ENCODE measurements around the gene PEX5.
A peak's percentile ranks its signal among the peaks of the same experiment; 100 is the strongest.
"Not testable (repeated sequence)": the region's sequence is repeated elsewhere in the genome, so short reads cannot be mapped to it uniquely, and the experiment has no call there.

The PEX5 gene

DNA sequence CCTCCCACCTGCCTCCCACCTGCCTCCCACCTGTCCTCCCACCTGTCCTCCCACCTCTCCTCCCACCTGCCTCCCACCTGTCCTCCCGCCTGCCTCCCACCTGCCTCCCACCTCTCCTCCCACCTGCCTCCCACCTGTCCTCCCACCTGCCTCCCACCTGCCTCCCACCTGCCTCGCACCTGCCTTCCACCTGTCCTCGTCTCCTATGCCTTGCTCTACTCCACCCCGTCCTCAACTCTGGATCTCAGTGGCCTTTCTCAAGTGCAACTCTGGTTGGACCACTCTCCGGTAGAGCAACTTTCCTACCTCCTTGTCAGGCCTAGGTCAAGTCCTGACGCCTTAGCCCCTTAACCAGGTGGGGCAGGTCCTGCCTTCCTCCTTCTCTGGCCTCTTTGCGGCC is 29.3 kb upstream of the PEX5 start:
- DNase-seq (ENCODE audit: low read depth): no peak

GRCh38 chr12:7161327-7161726 is 28.2 kb upstream of the PEX5 start:
- DNase-seq (ENCODE audit: low read depth): no peak

DNA sequence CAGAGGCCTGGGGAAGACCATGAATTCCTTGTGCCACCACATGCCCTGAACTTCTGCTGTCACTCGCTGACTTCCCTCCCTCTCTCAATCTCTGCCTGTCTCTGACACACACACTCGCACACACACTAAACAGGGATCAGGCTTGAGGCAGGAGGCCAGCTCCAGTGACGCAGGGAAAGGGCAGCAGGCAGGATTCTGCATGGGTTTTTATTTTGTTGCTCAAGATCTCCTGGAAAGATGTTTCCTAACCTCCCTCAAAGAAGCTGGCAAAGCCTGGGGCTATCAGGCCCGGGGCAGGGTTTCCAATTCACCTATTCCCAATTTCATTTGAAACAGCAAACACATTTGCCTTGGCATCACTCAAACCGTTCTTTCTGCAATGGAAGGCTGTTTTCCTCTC is 27.7 kb upstream of the PEX5 start:
- no peak for DNase-seq (ENCODE audit: low read depth)

DNA sequence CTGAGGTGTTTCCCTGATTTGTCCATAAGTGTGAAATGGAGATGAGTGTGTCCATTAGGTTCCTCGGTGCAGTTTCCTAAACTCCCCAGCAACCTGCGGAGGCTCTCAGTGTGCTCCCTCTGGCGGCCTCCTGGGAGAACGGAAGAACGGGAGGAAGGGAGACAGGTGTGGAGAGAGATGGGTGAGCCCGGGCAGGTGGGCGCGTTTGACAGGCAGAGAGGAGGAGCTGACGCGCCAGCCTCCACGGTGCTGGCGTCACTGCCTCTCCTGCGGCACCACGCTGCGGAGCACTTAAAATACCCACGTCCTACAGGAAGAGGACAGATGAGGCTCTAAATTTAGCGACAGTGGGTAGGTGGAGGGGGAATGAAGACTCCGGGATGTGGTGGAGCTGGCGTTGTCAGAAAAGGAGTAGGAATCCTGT is 26.8 kb upstream of the PEX5 start:
- DNase-seq (ENCODE audit: low read depth): peak; percentile 4

DNA sequence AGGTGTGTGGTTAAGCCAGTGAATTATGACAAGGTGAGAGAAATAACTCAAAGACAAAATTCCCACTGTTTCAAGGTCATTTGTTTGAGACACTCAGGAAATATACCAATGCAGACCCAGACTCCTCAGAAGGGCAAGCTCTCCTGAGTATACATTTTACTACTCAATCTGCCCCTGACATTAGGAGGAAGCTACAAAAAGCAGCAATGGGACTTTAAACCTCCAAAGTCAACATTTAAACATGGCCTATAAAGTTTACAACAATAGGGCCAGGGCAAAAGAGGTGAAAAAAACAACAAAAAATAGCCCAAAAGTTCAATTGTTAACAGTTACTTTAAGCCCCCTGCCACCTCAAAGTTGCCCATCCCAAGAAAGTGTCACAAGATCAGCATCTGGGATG is 19.5 kb upstream of the PEX5 start:
- DNase-seq (ENCODE audit: low read depth): no peak

- no peak for DNase-seq (ENCODE audit: low read depth)
Measured at GRCh38 chr12:7171854-7172253, 17.6 kb upstream of the PEX5 start.

DNA sequence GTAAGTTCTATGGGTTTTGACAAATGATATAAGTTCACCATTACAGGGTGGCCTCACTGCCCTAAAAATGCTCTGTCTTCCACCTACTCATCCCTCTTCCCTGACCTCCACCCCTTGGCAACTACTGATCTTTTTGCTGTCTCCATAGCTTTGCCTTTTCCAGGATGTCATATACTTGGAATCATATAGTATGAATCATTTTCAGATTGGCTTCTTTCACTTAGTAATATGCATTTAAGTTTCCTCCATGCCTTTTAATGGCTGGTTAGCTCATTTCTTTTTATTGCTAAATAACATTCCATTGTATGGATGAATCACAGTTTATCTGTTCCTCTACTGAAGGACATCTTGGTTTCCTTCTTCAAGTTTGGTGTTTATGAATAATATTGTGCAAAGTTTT is 14.0 kb upstream of the PEX5 start:
- DNase-seq (ENCODE audit: low read depth): no peak

DNA sequence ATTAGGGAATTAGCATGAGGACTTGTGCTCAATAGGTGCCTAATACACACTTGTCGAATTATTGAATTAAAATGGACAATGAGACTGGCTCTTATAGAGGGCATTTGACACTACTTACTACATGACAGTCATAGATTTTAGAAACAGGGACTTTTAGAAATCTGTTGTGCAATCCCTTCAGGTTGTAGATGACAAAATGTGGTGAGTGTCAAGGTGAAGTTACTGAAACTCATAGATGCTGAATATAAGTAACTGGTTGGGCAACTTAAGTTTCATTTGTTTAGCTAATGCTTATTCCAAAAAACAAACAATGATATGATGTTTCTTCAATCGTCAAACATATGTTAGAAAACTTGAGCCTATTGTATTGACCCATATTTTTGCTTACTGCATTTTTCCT is 12.9 kb upstream of the PEX5 start:
- no peak for DNase-seq (ENCODE audit: low read depth)

GRCh38 chr12:7178481-7178880 is 11.0 kb upstream of the PEX5 start:
- no peak for DNase-seq (ENCODE audit: low read depth)

- no peak for DNase-seq (ENCODE audit: low read depth)
Measured at GRCh38 chr12:7180685-7181084, 8.8 kb upstream of the PEX5 start.

GRCh38 chr12:7186058-7186457 is 3.4 kb upstream of the PEX5 start:
- DNase-seq (ENCODE audit: low read depth): not testable (repeated sequence)

DNA sequence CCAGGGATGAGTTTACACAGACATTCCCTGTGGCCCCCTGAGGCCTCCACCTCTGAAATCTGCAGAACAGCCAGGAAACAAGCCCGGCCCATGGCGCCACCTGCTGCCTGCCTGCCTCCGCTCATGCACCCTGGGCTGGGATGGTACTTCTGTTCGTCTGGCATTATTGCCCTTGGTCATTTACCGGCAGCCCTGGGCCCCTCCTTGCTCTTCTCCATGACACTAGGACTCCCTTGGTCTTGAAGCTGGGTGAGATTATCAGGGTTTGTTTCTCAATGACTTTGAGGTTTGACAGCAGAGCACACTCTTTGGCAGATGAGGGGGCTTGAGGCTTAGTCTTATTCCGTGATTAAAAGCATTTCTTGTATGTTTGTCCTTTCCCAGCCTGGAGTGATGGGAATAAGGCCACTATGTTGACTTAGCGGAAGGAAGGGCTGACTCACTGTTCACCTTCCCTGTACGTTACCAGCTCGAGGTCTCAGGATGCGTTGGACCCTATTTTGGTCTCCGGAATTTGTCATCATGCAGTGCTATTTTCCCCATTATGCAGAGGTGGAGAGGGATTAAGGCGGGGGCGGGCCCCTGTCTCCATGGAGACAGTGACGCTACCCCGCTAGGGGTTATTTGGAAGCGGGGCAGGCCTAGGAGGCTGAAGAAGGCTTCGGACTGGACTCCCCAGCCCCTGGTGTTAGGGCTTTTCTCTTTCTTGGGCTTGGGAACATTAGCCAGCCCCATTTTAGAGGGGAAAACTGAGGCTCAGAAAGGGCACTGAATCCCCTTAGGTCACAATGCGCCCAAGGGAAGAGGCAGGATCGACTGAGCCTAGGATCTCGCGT is 706 bp upstream of the PEX5 start:
- peak; percentile 41 for DNase-seq (ENCODE audit: low read depth)

DNA sequence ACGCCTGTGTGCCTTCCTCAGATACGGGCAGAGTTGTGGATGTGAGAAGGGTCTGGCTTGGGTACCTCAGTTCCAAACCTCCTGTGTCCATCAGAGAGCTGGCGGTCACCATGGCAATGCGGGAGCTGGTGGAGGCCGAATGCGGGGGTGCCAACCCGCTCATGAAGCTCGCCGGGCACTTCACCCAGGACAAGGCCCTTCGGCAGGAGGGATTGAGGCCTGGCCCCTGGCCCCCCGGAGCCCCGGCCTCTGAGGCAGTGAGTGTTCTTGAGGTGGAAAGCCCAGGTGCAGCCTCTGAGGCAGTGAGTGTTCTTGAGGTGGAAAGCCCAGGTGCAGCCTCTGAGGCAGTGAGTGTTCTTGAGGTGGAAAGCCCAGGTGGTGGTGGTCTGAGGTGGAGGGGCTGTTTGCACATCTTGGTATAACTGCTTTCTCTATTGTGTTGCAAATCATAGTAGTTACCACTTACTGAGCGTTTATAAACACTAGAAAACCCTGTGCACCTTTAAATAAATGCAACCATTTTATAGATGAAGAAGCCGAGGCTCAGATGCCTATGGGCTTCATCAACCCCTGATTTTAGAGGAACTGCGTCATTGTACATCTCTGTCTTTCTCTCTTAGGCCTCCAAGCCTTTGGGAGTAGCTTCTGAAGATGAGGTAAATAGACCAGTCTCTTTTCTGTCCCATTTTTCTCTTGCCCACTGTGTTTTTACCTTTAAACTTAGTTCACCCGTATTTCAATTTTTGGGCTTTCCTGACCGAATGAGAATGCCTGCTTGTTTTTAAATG is 976 bp downstream of the PEX5 start:
- peak; percentile 1 for DNase-seq (ENCODE audit: low read depth)

GRCh38 chr12:7193674-7194073 is 4.2 kb downstream of the PEX5 start:
- no peak for DNase-seq (ENCODE audit: low read depth)

GRCh38 chr12:7197841-7198240 is 8.4 kb downstream of the PEX5 start:
- no peak for DNase-seq (ENCODE audit: low read depth)

DNA sequence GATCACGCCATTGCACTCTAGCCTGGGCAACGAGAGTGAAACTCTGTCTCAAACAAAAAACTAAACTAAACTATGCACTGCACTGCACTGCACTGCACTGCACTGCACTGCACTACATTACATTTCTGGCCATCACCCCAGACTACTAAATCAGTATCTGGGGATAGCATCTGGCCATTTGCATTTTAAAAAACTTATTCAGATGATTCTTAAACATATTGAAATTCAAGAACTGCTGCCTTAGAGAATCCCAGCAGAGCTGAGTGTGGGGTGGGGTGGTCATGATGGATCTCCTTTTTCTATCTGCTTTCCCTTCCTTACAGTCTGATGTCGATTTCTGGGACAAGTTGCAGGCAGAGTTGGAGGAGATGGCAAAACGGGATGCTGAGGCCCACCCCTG is 13.6 kb downstream of the PEX5 start:
- no peak for DNase-seq (ENCODE audit: low read depth)

DNA sequence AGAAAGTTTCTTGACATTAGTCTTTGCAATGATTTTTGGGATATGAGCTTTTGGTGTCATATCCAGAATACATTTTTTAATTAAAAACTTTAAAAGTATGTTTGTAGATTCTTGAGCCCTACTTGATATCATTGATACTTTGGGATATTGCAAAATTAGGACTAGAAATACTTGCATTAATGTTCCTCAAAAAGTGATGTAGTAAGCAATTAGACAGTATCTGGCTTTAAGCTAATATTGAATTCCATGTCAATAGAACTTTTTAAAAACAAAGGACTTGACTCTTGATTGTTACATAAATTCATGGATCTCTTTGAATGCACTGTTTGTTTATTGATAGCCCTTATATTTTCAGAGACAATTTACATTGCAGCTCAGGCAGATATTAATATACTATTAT is 15.6 kb downstream of the PEX5 start:
- DNase-seq (ENCODE audit: low read depth): no peak

DNA sequence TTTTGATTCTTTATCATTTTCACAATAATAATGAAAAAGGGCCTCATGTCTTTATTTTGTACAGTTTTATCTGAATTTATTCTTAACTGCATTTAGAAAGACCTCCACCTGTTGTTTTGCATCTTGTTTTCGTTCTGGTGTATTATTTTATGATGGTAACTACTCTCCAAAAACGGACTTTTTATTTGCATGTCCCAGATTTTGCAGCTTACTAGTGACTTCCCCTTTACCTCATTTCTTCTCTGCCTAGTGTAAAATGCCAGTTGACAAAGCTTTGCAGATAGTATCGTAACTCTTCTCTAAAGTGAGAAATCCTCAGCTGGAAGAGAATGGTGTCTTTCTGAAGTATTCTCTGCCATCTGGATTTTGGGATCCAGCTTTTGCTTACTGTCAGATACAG is 17.2 kb downstream of the PEX5 start:
- DNase-seq (ENCODE audit: low read depth): no peak

- DNase-seq (ENCODE audit: low read depth): no peak
Measured at GRCh38 chr12:7207866-7208625, 18.6 kb downstream of the PEX5 start.

- no peak for DNase-seq (ENCODE audit: low read depth)
Measured at GRCh38 chr12:7209958-7210357, 20.5 kb downstream of the PEX5 start.

DNA sequence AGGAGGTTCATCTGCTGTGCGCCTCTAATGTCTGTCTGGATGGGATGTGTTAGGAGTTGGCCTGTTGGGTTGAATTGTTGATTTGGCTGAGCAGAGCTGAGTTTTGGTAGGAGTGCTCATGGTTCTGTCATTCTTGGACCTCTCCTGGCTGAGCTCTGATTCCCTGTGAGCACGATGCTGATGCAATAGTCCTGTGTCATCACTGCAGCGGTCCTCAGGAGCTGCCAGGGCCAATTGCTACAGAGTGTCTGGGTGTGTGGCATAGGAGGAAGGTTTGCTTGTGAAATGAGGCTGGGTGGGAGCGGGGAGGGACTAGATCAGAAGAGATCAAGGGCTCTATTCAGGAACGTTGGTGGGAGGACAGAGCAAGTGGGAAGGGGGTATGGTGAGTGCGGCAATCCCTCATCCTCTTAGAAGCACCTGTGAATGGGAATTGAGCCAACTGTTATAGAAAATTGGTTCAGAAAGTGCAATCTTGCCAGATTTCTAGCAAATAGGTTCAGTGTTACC is 21.2 kb downstream of the PEX5 start:
- DNase-seq (ENCODE audit: low read depth): no peak

GRCh38 chr12:7212678-7213077 is 23.2 kb downstream of the PEX5 start:
- DNase-seq (ENCODE audit: low read depth): no peak

GRCh38 chr12:7213745-7214144 is 24.3 kb downstream of the PEX5 start:
- not testable (repeated sequence) for DNase-seq (ENCODE audit: low read depth)
